GM13977 (cell line): ENCODE measurements around the gene NUMA1.

Experiments
- DNase-seq: peaks from one replicate; pipeline ENCODE4 v3.0.0; 2012; ENCODE audit warnings: low spot score
- in situ Hi-C: fragments of 300-500 bp; cut with MboI; formaldehyde crosslinking; loops from one replicate; pipeline ENCODE4 v1.12.0; 2022; ENCODE audit warnings: low sequenced_read_pairs, low pct_unique_long_range_greater_than_20kb, mixed read lengths, inconsistent platforms; ENCODE audit not compliant: unreplicated experiment
- TF ChIP-seq, protein P1 (sequence below): IDR thresholded peaks from 2 replicates; pipeline ENCODE4 v1.5.1; 2012; ENCODE audit warnings: mild to moderate bottlenecking, control low read depth; ENCODE audit not compliant: insufficient read depth; ENCODE audit errors: extremely low read depth, missing control alignments

The NUMA1 gene

DNA sequence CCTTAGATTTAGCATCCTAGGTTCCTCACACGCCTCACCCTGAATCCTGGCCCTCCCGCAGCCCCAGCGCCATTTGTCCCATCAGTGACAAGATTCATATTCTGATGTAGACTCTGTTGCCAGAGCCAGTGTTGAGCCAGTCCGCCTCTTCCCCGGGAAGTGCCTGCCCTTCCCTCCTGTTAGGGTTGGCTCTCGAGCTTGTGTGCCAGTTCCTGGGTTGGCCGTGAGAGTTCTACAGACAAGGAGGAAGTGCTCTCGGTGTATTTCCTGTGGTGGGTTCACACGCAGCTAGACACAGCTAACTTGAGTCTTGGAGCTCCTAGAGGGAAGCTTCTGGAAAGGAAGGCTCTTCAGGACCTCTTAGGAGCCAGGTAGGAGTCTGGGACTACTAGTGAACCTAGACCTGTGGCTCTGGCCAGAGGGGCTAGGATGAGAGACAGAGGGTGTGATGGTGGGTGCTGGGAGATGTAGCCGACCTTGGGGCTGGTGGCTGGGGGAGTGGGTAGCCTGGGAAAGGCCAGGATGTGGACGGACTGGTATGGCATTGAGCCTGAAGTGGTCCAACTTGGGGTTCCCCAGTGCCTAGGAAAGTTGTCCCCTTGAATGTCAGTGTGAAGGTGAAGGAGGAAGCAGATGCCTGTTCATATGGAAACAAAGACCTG, 81.6 kb downstream of the NUMA1 start, which contains the start of gene IL18BP:
TSS of gene IL18BP (plus strand) at position 261 of the 662 bp plus-strand sequence. CDS start 1,076 bp downstream, outside the sequence.
- TF ChIP-seq, protein P1, sequence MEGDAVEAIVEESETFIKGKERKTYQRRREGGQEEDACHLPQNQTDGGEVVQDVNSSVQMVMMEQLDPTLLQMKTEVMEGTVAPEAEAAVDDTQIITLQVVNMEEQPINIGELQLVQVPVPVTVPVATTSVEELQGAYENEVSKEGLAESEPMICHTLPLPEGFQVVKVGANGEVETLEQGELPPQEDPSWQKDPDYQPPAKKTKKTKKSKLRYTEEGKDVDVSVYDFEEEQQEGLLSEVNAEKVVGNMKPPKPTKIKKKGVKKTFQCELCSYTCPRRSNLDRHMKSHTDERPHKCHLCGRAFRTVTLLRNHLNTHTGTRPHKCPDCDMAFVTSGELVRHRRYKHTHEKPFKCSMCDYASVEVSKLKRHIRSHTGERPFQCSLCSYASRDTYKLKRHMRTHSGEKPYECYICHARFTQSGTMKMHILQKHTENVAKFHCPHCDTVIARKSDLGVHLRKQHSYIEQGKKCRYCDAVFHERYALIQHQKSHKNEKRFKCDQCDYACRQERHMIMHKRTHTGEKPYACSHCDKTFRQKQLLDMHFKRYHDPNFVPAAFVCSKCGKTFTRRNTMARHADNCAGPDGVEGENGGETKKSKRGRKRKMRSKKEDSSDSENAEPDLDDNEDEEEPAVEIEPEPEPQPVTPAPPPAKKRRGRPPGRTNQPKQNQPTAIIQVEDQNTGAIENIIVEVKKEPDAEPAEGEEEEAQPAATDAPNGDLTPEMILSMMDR, result no peak
- no peak for DNase-seq
- in situ Hi-C loops, result no loop called here

DNA sequence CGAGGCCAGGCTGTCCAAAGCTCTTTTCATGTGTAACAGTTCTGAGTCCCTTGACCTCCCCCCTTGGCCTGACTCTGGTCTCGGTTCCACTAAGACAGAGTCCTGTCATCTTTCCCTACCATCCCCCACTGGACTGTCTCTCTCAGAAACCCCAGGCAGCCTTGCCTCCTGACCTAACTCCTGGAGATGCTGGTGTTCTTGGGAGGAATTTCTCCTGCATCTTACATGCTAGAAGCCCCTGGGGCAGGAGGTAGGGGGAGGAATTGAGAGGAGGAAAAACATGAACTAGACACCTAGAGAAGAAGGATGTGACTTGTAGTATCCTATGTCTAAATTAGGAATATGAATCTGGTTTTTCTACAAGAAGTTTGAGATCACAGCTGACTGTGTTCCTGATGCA, 82.3 kb downstream of the NUMA1 start:
- TF ChIP-seq, protein P1, result no peak
- DNase-seq, result no peak
- in situ Hi-C loops, result no loop called here

GRCh38 chr11:71997594-71997993, 82.7 kb downstream of the NUMA1 start:
- no peak for DNase-seq
- TF ChIP-seq, protein P1, result no peak
- in situ Hi-C loops, result no loop called here

DNA sequence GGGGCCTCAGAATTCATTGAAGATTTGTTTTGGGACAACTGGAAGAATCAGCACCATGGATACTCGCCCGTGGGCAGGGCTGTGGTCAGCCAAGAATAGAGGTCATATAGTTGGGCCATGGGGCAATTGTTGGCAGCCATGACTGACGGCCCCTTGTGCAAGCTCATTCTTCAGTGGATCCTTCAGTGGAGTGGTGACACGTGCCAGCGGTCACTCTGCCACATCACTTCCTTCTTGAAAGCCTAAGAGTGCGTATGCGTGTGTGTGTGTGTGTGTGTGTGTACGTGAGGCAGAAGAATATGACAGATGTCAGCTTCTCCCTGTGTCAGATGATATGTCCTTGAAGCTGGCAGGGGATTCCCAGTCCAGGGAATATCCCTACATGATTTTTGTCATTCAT, 83.4 kb downstream of the NUMA1 start:
- no peak for DNase-seq
- in situ Hi-C loops, result no loop called here
- TF ChIP-seq, protein P1, result no peak

- no peak for DNase-seq
- TF ChIP-seq, protein P1, result no peak
- in situ Hi-C loops, result no loop called here
These were observed 83.8 kb downstream of the NUMA1 start for GRCh38 chr11:71996517-71996916.

- TF ChIP-seq, protein P1, result no peak
- DNase-seq, result no peak
- in situ Hi-C loops, result no loop called here
These were observed 84.5 kb downstream of the NUMA1 start for GRCh38 chr11:71995726-71996291.
